Fibroblast of lung (primary cell): Measurements from ENCODE around the gene KIAA1614.

Source experiments
- CTCF ChIP-seq, 2 donors: IDR thresholded peaks in 1 of 2; conservative IDR thresholded peaks in 1 of 2; 1 replicate in 1 of 2; 2 replicates in 1 of 2; pipeline ENCODE4 v1.5.1; 2011 to 2012; ENCODE audit warnings: low read length in 2 of 2, control low read depth in 1 of 2, inconsistent platforms in 1 of 2, low read depth in 1 of 2, mild to moderate bottlenecking in 1 of 2
- EZH2 ChIP-seq: IDR thresholded peaks from 2 replicates; pipeline ENCODE4 v1.5.1; 2012; ENCODE audit warnings: low read length, control low read depth, mild to moderate bottlenecking; ENCODE audit errors: missing control alignments

DNA sequence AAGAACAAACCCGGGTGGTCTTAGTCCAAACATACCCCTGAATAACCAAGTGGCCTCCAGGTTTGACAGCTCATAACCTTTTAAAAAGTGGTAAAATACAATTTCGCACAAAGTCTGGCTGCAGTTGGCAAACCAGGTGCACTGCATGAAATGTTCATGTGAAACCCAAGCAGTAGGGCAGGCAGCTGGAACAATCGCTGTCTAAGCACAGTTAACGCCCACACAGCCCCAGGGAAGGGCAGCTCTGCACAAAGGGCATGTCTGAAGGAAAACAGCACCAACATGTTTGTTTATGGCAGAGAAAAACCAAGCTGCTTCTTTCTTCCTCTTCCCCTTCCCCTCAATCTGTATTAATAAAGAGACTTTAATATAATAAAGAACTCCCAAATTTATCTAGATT lies 49.5 kb downstream of the KIAA1614 start:
- no peak for TF ChIP-seq CTCF (conservative IDR thresholded peaks at IDR 0.05 in 1 of 2, IDR thresholded peaks at IDR 0.05 in 1 of 2; ENCODE audit: low read depth in 1 of 2, low read length in 2 of 2)
- TF ChIP-seq EZH2 = no peak
